C4-2B (cell line): ENCODE data around the gene WDSUB1.

Source experiments
- CTCF ChIP-seq: fragments of 450-650 bp; conservative IDR thresholded peaks from 2 replicates; pipeline ENCODE4 v1.5.1; 2017; ENCODE audit warnings: mild to moderate bottlenecking
- ZFX ChIP-seq: fragments of 450-650 bp; IDR thresholded peaks from 2 replicates; pipeline ENCODE4 v1.6.1; 2017

GRCh38 chr2:159287733-159288132, 1.2 kb upstream of the WDSUB1 start:
- TF ChIP-seq CTCF (no peak), ZFX (no peak)
